K562 (cell line): ENCODE data around the gene FTH1. TPM values are rescaled to one million over a fixed set of nuclear protein-coding genes. Genes with fewer than 3 reads are reported as not detected.

ENCODE experiments used
- ETV5 ChIP-seq: sonication (generic); formaldehyde crosslinking; IDR thresholded peaks from 2 replicates; pipeline ENCODE4 v1.4.0; 2020; ENCODE audit warnings: low read depth, mild to moderate bottlenecking, missing genetic modification reagents
- NR3C1 ChIP-seq: sonication (generic); formaldehyde crosslinking; IDR thresholded peaks from 2 replicates; pipeline ENCODE4 v1.8.1; 2022; ENCODE audit warnings: missing genetic modification reagents
- RBM34 ChIP-seq: fragments of 200-400 bp; formaldehyde crosslinking; IDR thresholded peaks from 2 replicates; pipeline ENCODE4 v1.6.1; 2018; ENCODE audit warnings: low read length, borderline replicate concordance; ENCODE audit not compliant: insufficient read depth
- RHOXF2B ChIP-seq: fragments of 250-450 bp; sonication (Bioruptor Pico); conservative IDR thresholded peaks from 2 replicates; pipeline ENCODE4 v1.5.1; 2021
- SREBF2 ChIP-seq: sonication (generic); formaldehyde crosslinking; IDR thresholded peaks from 2 replicates; pipeline ENCODE4 v1.4.0; 2020; ENCODE audit warnings: mild to moderate bottlenecking, missing genetic modification reagents
- TCF3 ChIP-seq: sonication (generic); formaldehyde crosslinking; IDR thresholded peaks from 2 replicates; pipeline ENCODE4 v1.4.0; 2020; ENCODE audit warnings: mild to moderate bottlenecking, missing genetic modification reagents
- TEAD4 ChIP-seq, 2 experiments: sonication (generic) in 1 of 2; formaldehyde crosslinking in 1 of 2; IDR thresholded peaks; 2 replicates each; pipeline versions ENCODE4 v1.6.1 to v1.8.0; 2012 to 2022; ENCODE audit warnings: borderline replicate concordance in 1 of 2, inconsistent platforms in 1 of 2, low read length in 1 of 2, mild to moderate bottlenecking in 1 of 2, missing genetic modification reagents in 1 of 2
- WHSC1 ChIP-seq: IDR thresholded peaks from one replicate; pipeline ENCODE4 v1.6.1; 2012; ENCODE audit warnings: low read length, control low read depth, inconsistent platforms
- ZC3H4 ChIP-seq: sonication (generic); formaldehyde crosslinking; IDR thresholded peaks from 2 replicates; pipeline ENCODE4 v1.9.0; 2021; ENCODE audit warnings: missing genetic modification reagents, borderline replicate concordance
- ZNF253 ChIP-seq: fragments of 250-450 bp; sonication (Bioruptor Pico); conservative IDR thresholded peaks from 2 replicates; pipeline ENCODE4 v1.6.1; 2021; ENCODE audit warnings: mild to moderate bottlenecking
- ZNF408 ChIP-seq: fragments of 250-450 bp; sonication (Bioruptor Pico); IDR thresholded peaks from 2 replicates; pipeline ENCODE4 v1.4.0; 2020; ENCODE audit warnings: low read depth, mild to moderate bottlenecking, moderate library complexity
- ZNF41 ChIP-seq: fragments of 250-450 bp; sonication (Bioruptor Pico); conservative IDR thresholded peaks from 2 replicates; pipeline ENCODE4 v1.4.0; 2020; ENCODE audit warnings: mild to moderate bottlenecking
- polyA plus RNA-seq, 8 experiments: library from polyadenylated mRNA; depleted of rRNA in 4 of 8; stranded (reverse) in 5 of 8; unstranded in 3 of 8; fragments of >200 nt; fragmentation: Nextera tagmentation in 2 of 8; fragmentation: Illumina TruSeq in 1 of 8; extraction: Ambion mirVana in 2 of 8; extraction: Trizol in 1 of 8; gene quantifications; 2 replicates each; pipeline versions ENCODE4 v1.2.1 to v1.2.3, GENCODE V29; 2011 to 2014; ENCODE audit warnings: inconsistent platforms in 1 of 8, missing spikeins in 1 of 8
- total RNA-seq, 7 experiments: library from RNA; depleted of rRNA in 6 of 7; stranded (reverse); fragments of >200 nt in 6 of 7; fragmentation: Illumina TruSeq in 2 of 7; extraction: Trizol in 2 of 7; gene quantifications; 2 replicates each; pipeline versions ENCODE4 v1.2.1 to v1.2.3, GENCODE V29; 2011 to 2021; ENCODE audit warnings: low replicate concordance in 1 of 7
- TF ChIP-seq, protein P1 (sequence below): fragments of 200-400 bp; formaldehyde crosslinking; IDR thresholded peaks from 2 replicates; pipeline ENCODE4 v1.6.1; 2017; ENCODE audit warnings: mild to moderate bottlenecking, low read depth, low read length, moderate library complexity
- TF ChIP-seq, protein P2 (sequence below): fragments of 450-650 bp; IDR thresholded peaks from 2 replicates; pipeline ENCODE4 v1.6.1; 2016; ENCODE audit warnings: mild to moderate bottlenecking, moderate library complexity

FTH1 gene
- total and polyA plus RNA-seq, 9 of the 15 experiments (the other 6 are each of a cell fraction or from before 2014, with no cell fraction given), result 370 to 3,146 (median 802) TPM

DNA sequence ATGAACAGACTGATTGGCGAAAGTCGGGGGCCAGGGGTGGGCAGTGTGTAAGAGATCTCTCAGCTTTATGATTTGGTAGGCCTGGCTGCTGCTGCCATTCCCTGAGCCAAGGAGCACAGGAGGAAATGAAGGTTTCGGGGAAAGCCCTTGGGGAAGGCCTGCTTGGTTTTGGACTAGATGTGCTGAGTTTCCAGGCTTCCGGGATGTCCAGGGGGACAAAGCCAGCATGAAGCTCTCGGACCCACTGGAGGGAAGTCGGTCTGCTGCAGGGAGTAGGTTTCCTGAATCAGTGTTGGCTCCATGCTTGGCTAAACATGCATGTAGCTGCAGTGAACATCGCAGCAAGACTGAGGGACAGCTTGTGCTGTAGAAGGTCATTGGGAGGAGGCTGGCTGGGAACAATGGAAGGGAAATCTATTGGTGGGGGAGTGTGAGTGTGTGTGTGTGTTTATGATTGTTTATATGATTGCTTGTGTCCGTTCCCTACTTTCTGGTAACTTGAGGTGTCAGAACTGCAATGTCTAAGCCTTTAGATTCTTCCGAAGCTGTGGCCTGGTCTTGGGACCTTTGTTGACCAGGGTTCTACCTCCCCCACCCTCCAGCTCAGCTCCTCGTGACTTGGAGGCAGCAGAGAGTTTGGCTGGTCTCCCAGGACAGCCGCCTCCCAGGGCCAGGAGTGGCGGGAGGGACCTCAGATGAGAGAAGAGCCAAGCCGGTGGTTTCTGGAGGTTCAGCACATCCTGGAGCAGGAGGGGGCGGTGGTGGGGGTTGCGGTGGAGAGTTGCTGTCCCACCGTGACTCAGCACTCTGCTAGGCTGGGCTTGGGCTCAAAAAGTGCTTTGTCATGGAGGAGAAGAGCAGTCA lies 4.0 kb upstream of the FTH1 start (continued):
- TF ChIP-seq TEAD4 (IDR thresholded peaks at IDR 0.05; ENCODE audit: low read length) (peak; percentile 59; the same call in 1 of the 2 replicates), TEAD4 (CRISPR knock-in tag; IDR thresholded peaks at IDR 0.05; ENCODE audit: borderline replicate concordance) (no peak), RBM34 (no peak), ZNF41 (CRISPR knock-in tag) (no peak; the same call in 1 of the 2 replicates), ZNF253 (CRISPR knock-in tag) (no peak), NR3C1 (CRISPR knock-in tag) (no peak), ZNF408 (CRISPR knock-in tag) (no peak), RHOXF2B (CRISPR knock-in tag) (no peak), WHSC1 (no peak), ETV5 (CRISPR knock-in tag) (0 out of 2 replicates have a peak, but pooled peaks have one; percentile 56), ZC3H4 (CRISPR knock-in tag) (no peak; the same call in 1 of the 2 replicates), TCF3 (CRISPR knock-in tag) (peak; percentile 64), SREBF2 (no peak)
- TF ChIP-seq, protein P1, sequence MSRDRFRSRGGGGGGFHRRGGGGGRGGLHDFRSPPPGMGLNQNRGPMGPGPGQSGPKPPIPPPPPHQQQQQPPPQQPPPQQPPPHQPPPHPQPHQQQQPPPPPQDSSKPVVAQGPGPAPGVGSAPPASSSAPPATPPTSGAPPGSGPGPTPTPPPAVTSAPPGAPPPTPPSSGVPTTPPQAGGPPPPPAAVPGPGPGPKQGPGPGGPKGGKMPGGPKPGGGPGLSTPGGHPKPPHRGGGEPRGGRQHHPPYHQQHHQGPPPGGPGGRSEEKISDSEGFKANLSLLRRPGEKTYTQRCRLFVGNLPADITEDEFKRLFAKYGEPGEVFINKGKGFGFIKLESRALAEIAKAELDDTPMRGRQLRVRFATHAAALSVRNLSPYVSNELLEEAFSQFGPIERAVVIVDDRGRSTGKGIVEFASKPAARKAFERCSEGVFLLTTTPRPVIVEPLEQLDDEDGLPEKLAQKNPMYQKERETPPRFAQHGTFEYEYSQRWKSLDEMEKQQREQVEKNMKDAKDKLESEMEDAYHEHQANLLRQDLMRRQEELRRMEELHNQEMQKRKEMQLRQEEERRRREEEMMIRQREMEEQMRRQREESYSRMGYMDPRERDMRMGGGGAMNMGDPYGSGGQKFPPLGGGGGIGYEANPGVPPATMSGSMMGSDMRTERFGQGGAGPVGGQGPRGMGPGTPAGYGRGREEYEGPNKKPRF, result no peak
- TF ChIP-seq, protein P2, sequence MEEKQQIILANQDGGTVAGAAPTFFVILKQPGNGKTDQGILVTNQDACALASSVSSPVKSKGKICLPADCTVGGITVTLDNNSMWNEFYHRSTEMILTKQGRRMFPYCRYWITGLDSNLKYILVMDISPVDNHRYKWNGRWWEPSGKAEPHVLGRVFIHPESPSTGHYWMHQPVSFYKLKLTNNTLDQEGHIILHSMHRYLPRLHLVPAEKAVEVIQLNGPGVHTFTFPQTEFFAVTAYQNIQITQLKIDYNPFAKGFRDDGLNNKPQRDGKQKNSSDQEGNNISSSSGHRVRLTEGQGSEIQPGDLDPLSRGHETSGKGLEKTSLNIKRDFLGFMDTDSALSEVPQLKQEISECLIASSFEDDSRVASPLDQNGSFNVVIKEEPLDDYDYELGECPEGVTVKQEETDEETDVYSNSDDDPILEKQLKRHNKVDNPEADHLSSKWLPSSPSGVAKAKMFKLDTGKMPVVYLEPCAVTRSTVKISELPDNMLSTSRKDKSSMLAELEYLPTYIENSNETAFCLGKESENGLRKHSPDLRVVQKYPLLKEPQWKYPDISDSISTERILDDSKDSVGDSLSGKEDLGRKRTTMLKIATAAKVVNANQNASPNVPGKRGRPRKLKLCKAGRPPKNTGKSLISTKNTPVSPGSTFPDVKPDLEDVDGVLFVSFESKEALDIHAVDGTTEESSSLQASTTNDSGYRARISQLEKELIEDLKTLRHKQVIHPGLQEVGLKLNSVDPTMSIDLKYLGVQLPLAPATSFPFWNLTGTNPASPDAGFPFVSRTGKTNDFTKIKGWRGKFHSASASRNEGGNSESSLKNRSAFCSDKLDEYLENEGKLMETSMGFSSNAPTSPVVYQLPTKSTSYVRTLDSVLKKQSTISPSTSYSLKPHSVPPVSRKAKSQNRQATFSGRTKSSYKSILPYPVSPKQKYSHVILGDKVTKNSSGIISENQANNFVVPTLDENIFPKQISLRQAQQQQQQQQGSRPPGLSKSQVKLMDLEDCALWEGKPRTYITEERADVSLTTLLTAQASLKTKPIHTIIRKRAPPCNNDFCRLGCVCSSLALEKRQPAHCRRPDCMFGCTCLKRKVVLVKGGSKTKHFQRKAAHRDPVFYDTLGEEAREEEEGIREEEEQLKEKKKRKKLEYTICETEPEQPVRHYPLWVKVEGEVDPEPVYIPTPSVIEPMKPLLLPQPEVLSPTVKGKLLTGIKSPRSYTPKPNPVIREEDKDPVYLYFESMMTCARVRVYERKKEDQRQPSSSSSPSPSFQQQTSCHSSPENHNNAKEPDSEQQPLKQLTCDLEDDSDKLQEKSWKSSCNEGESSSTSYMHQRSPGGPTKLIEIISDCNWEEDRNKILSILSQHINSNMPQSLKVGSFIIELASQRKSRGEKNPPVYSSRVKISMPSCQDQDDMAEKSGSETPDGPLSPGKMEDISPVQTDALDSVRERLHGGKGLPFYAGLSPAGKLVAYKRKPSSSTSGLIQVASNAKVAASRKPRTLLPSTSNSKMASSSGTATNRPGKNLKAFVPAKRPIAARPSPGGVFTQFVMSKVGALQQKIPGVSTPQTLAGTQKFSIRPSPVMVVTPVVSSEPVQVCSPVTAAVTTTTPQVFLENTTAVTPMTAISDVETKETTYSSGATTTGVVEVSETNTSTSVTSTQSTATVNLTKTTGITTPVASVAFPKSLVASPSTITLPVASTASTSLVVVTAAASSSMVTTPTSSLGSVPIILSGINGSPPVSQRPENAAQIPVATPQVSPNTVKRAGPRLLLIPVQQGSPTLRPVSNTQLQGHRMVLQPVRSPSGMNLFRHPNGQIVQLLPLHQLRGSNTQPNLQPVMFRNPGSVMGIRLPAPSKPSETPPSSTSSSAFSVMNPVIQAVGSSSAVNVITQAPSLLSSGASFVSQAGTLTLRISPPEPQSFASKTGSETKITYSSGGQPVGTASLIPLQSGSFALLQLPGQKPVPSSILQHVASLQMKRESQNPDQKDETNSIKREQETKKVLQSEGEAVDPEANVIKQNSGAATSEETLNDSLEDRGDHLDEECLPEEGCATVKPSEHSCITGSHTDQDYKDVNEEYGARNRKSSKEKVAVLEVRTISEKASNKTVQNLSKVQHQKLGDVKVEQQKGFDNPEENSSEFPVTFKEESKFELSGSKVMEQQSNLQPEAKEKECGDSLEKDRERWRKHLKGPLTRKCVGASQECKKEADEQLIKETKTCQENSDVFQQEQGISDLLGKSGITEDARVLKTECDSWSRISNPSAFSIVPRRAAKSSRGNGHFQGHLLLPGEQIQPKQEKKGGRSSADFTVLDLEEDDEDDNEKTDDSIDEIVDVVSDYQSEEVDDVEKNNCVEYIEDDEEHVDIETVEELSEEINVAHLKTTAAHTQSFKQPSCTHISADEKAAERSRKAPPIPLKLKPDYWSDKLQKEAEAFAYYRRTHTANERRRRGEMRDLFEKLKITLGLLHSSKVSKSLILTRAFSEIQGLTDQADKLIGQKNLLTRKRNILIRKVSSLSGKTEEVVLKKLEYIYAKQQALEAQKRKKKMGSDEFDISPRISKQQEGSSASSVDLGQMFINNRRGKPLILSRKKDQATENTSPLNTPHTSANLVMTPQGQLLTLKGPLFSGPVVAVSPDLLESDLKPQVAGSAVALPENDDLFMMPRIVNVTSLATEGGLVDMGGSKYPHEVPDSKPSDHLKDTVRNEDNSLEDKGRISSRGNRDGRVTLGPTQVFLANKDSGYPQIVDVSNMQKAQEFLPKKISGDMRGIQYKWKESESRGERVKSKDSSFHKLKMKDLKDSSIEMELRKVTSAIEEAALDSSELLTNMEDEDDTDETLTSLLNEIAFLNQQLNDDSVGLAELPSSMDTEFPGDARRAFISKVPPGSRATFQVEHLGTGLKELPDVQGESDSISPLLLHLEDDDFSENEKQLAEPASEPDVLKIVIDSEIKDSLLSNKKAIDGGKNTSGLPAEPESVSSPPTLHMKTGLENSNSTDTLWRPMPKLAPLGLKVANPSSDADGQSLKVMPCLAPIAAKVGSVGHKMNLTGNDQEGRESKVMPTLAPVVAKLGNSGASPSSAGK, result peak; percentile 72
